ENCODE measurements around the gene FBXO10. TPM values are rescaled to one million over a fixed set of nuclear protein-coding genes. Genes with fewer than 3 reads are reported as not detected.

The FBXO10 gene
- 10 to 100 TPM in 1 of 4 donors, 1 to 10 TPM in 2, not detected in 1; 2.8 to 12.9 (median 9.4) TPM for total RNA-seq

GRCh38 chr9:37575921-37576721 lies at the start of gene FBXO10:
TSS of gene FBXO10 (minus strand) at chr9:37576380. CDS start at chr9:37541768, 34,612 bp downstream.
- H3K27me3 ChIP-seq: no peaks in the 10 kb centered on the region
- peak within 1 kb of the TSS; percentile 75 to 76 for H3K4me3 ChIP-seq
- no peaks in the 10 kb centered on the region for H3K9me3 ChIP-seq
- H3K4me1 ChIP-seq: no peaks in the 10 kb centered on the region
- H3K27ac ChIP-seq: peak within 1 kb of the TSS; percentile 83 to 88
- peak; percentile 52 to 64 for DNase-seq
- intact Hi-C loops (cut with DNase I; ENCODE audit: low total_unique reads): no loop called here
- no peak for TF ChIP-seq CTCF (IDR thresholded peaks at IDR 0.05)
- TF ChIP-seq POLR2A (IDR thresholded peaks at IDR 0.05): peak in 1 of 2 donors; percentile 53
- H3K36me3 ChIP-seq: no peaks in the 10 kb centered on the region

GRCh38 chr9:37625758-37626147 lies 49.6 kb upstream of the FBXO10 start:
- no peak overlapping the region for H3K27ac ChIP-seq
- no peaks in the 10 kb centered on the region for H3K4me1 ChIP-seq
- intact Hi-C loops (cut with DNase I; ENCODE audit: low total_unique reads): no loop called here
- H3K9me3 ChIP-seq: no peaks in the 10 kb centered on the region
- no peak overlapping the region for H3K4me3 ChIP-seq
- no peaks in the 10 kb centered on the region for H3K36me3 ChIP-seq
- no peak for TF ChIP-seq CTCF (IDR thresholded peaks at IDR 0.05)
- TF ChIP-seq POLR2A (IDR thresholded peaks at IDR 0.05): no peak
- H3K27me3 ChIP-seq: no peaks in the 10 kb centered on the region
- DNase-seq: no peak

GRCh38 chr9:37625036-37625757 lies 49.0 kb upstream of the FBXO10 start:
- H3K36me3 ChIP-seq: no peaks in the 10 kb centered on the region
- H3K4me1 ChIP-seq: no peaks in the 10 kb centered on the region
- no peak for DNase-seq
- H3K27me3 ChIP-seq: no peaks in the 10 kb centered on the region
- TF ChIP-seq CTCF (IDR thresholded peaks at IDR 0.05) (no peak), POLR2A (IDR thresholded peaks at IDR 0.05) (no peak)
- no peak overlapping the region for H3K4me3 ChIP-seq
- intact Hi-C loops (cut with DNase I; ENCODE audit: low total_unique reads): no loop called here
- H3K27ac ChIP-seq: no peak overlapping the region
- H3K9me3 ChIP-seq: no peaks in the 10 kb centered on the region

GRCh38 chr9:37624073-37624472 lies 47.9 kb upstream of the FBXO10 start:
- H3K4me3 ChIP-seq: no peak overlapping the region
- no peaks in the 10 kb centered on the region for H3K9me3 ChIP-seq
- no peaks in the 10 kb centered on the region for H3K4me1 ChIP-seq
- H3K27ac ChIP-seq: no peak overlapping the region
- intact Hi-C loops (cut with DNase I; ENCODE audit: low total_unique reads): no loop called here
- DNase-seq: no peak
- TF ChIP-seq CTCF (IDR thresholded peaks at IDR 0.05) (no peak), POLR2A (IDR thresholded peaks at IDR 0.05) (no peak)
- H3K36me3 ChIP-seq: no peaks in the 10 kb centered on the region
- no peaks in the 10 kb centered on the region for H3K27me3 ChIP-seq

- intact Hi-C loops (cut with DNase I; ENCODE audit: low total_unique reads): no loop called here
- TF ChIP-seq CTCF (IDR thresholded peaks at IDR 0.05): no peak
- TF ChIP-seq POLR2A (IDR thresholded peaks at IDR 0.05): no peak
- no peak for DNase-seq
Observed at GRCh38 chr9:37623267-37623666, 47.1 kb upstream of the FBXO10 start.

More at GRCh38 chr9:37623267-37623666, 47.1 kb upstream of the FBXO10 start:
- no peaks in the 10 kb centered on the region for H3K36me3 ChIP-seq
- no peaks in the 10 kb centered on the region for H3K4me1 ChIP-seq
- H3K9me3 ChIP-seq: no peaks in the 10 kb centered on the region
- H3K4me3 ChIP-seq: no peak overlapping the region
- no peaks in the 10 kb centered on the region for H3K27me3 ChIP-seq
- no peak overlapping the region for H3K27ac ChIP-seq
